HepG2 (cell line): ENCODE measurements around the gene PAPSS2. TPM values are rescaled to one million over a fixed set of nuclear protein-coding genes. Genes with fewer than 3 reads are reported as not detected.

Experiments
- ATAC-seq: fragments of 200-7000 bp; cut with Tn5 transposase; 3 replicates; pipeline ENCODE4 v1.9.1; 2020; ENCODE audit warnings: mild to moderate bottlenecking, moderate library complexity
- BruUV-seq: library from RNA; stranded (reverse); fragments of 400-500 nt; replicated peaks from 2 replicates; lab custom pipeline; 2021; lab: Mats Ljungman, UMichigan
- CTCF ChIA-PET: fragments of 300-600 bp; formaldehyde crosslinking; extraction: SDS; loops from one replicate; lab custom pipeline; 2021; ENCODE audit warnings: low total read pairs, inconsistent platforms, low intra/inter-chr PET ratio; lab: Yijun Ruan, JAX
- POLR2A ChIA-PET: fragments of 350-600 bp; sonication (Branson Sonifier 250); formaldehyde crosslinking; loops from one replicate; lab custom pipeline; 2020; ENCODE audit warnings: antibody characterized with exemption, inconsistent platforms; lab: Yijun Ruan, JAX
- DNase-seq: peaks from one replicate; pipeline ENCODE4 v3.0.0-alpha.2; 2015; ENCODE audit warnings: low spot score
- FAIRE-seq: peaks from 3 replicates; lab custom pipeline; 2011; peaks lifted over from hg19 to GRCh38; lab: Jason Lieb, UNC
- H2AFZ ChIP-seq: one replicate; pipeline ENCODE4 v1.6.1; 2011; ENCODE audit warnings: low read length, inconsistent platforms
- H3K27ac ChIP-seq: fragments of 300-600 bp; 3 replicates; pipeline ENCODE4 v1.8.0; 2011; ENCODE audit warnings: mixed run types, mild to moderate bottlenecking, mixed read lengths, low read length, inconsistent platforms; ENCODE audit not compliant: insufficient read depth; ENCODE audit errors: extremely low read length
- H3K27me3 ChIP-seq, 2 experiments: fragments of 200-600 bp in 1 of 2; 2 replicates in 1 of 2; 3 replicates in 1 of 2; pipeline versions ENCODE4 v1.6.0 to v1.8.0; 2011; ENCODE audit warnings: low read length in 2 of 2, mild to moderate bottlenecking in 2 of 2, moderate library complexity in 2 of 2, inconsistent platforms in 1 of 2; ENCODE audit not compliant: insufficient read depth in 2 of 2, control insufficient read depth in 1 of 2
- H3K36me3 ChIP-seq, 2 experiments: fragments of 200-600 bp in 1 of 2; replicated peaks in 1 of 2; 2 replicates in 1 of 2; 3 replicates in 1 of 2; pipeline versions ENCODE4 v1.5.1 to v1.8.0; 2011; ENCODE audit warnings: low read length in 2 of 2, inconsistent platforms in 1 of 2; ENCODE audit not compliant: insufficient read depth in 2 of 2, control insufficient read depth in 1 of 2
- H3K4me1 ChIP-seq: 2 replicates; pipeline ENCODE4 v1.5.1; 2012; ENCODE audit warnings: low read length, inconsistent platforms; ENCODE audit not compliant: insufficient read depth
- H3K4me2 ChIP-seq: 2 replicates; pipeline ENCODE4 v1.6.0; 2011; ENCODE audit warnings: low read depth, low read length, inconsistent platforms
- H3K4me3 ChIP-seq, 3 experiments: fragments of 200-600 bp in 1 of 3; sonication (generic), shearing (Covaris generic) in 1 of 3; replicated peaks in 1 of 3; 2 replicates each; pipeline ENCODE4 v1.5.1; 2011 to 2016; ENCODE audit warnings: low read length in 3 of 3, inconsistent platforms in 2 of 3, low read depth in 2 of 3, mild to moderate bottlenecking in 2 of 3, control low read depth in 1 of 3, mixed read lengths in 1 of 3; ENCODE audit not compliant: insufficient read depth in 1 of 3
- H3K79me2 ChIP-seq: one replicate; pipeline ENCODE4 v1.6.1; 2011; ENCODE audit warnings: low read length, inconsistent platforms; ENCODE audit not compliant: insufficient read depth
- H3K9ac ChIP-seq: 2 replicates; pipeline ENCODE4 v1.6.0; 2011; ENCODE audit warnings: mild to moderate bottlenecking, low read depth, low read length, inconsistent platforms; ENCODE audit not compliant: insufficient read depth
- H3K9me3 ChIP-seq: 2 replicates; pipeline ENCODE4 v1.5.1; 2012; ENCODE audit warnings: mild to moderate bottlenecking, low read length
- H4K20me1 ChIP-seq: 2 replicates; pipeline ENCODE4 v1.6.0; 2011; ENCODE audit warnings: inconsistent platforms, mild to moderate bottlenecking, low read length, moderate library complexity; ENCODE audit not compliant: insufficient read depth
- CCAR2 ChIP-seq: fragments of 200-400 bp; formaldehyde crosslinking; optimal IDR thresholded peaks from 2 replicates; pipeline ENCODE3; 2018; ENCODE audit warnings: low read depth, mild to moderate bottlenecking, low read length, moderate library complexity
- CHD4 ChIP-seq: fragments of 200-600 bp; sonication (generic); IDR thresholded peaks from 2 replicates; pipeline ENCODE4 v1.7.0; 2017; ENCODE audit warnings: mild to moderate bottlenecking, low read length, borderline replicate concordance
- MTA1 ChIP-seq: sonication (generic); formaldehyde crosslinking; IDR thresholded peaks from 2 replicates; pipeline ENCODE4 v1.4.0; 2020; ENCODE audit warnings: missing genetic modification reagents, mild to moderate bottlenecking, borderline replicate concordance
- PAX8 ChIP-seq: sonication (generic); formaldehyde crosslinking; IDR thresholded peaks from 2 replicates; pipeline ENCODE4 v1.8.0; 2022; ENCODE audit warnings: mild to moderate bottlenecking, missing genetic modification reagents, borderline replicate concordance
- PHF21A ChIP-seq: sonication (generic); formaldehyde crosslinking; IDR thresholded peaks from 2 replicates; pipeline ENCODE4 v1.5.0; 2020; ENCODE audit warnings: mild to moderate bottlenecking, missing genetic modification reagents
- RBM22 ChIP-seq: fragments of 200-400 bp; formaldehyde crosslinking; optimal IDR thresholded peaks from 2 replicates; pipeline ENCODE3; 2017; ENCODE audit warnings: mild to moderate bottlenecking, low read length, moderate library complexity
- RFXANK ChIP-seq: IDR thresholded peaks from 2 replicates; pipeline ENCODE4 v1.6.1; 2016
- SALL1 ChIP-seq: sonication (generic); formaldehyde crosslinking; IDR thresholded peaks from 2 replicates; pipeline ENCODE4 v1.8.0; 2022; ENCODE audit warnings: mild to moderate bottlenecking, missing genetic modification reagents
- SNRNP70 ChIP-seq: fragments of 200-400 bp; formaldehyde crosslinking; IDR thresholded peaks from 2 replicates; pipeline ENCODE4 v1.6.1; 2017; ENCODE audit warnings: mild to moderate bottlenecking, low read depth, low read length, moderate library complexity
- TCF7L2 ChIP-seq: IDR thresholded peaks from 2 replicates; pipeline ENCODE4 v1.6.1; 2011; ENCODE audit warnings: mild to moderate bottlenecking, low read depth, low read length, moderate library complexity
- ZNF3 ChIP-seq: IDR thresholded peaks from 2 replicates; pipeline ENCODE4 v1.7.0; 2017; ENCODE audit warnings: inconsistent platforms
- ZNF446 ChIP-seq: sonication (generic); formaldehyde crosslinking; IDR thresholded peaks from 2 replicates; pipeline ENCODE4 v1.5.0; 2020; ENCODE audit warnings: mild to moderate bottlenecking, missing genetic modification reagents
- ZNF496 ChIP-seq: sonication (generic); formaldehyde crosslinking; IDR thresholded peaks from 2 replicates; pipeline ENCODE4 v1.8.1; 2023; ENCODE audit warnings: mild to moderate bottlenecking, moderate library complexity, missing genetic modification reagents; ENCODE audit not compliant: insufficient replicate concordance
- ZNF510 ChIP-seq: sonication (generic); formaldehyde crosslinking; IDR thresholded peaks from 2 replicates; pipeline ENCODE4 v1.4.0; 2020; ENCODE audit warnings: low read depth, mild to moderate bottlenecking, missing genetic modification reagents
- ZNF629 ChIP-seq: sonication (generic); formaldehyde crosslinking; conservative IDR thresholded peaks from 2 replicates; pipeline ENCODE4 v1.5.0; 2020; ENCODE audit warnings: missing genetic modification reagents
- WGBS: methylation state at CpG from one replicate; pipeline ENCODE4 v1.1.6; 2017; ENCODE audit warnings: low lambda C conversion rate; 5-methylcytosine and 5-hydroxymethylcytosine counted together
- in situ Hi-C: cut with HindIII; loops from 2 replicates; pipeline ENCODE4 v1.10.0; 2017; ENCODE audit warnings: low pct_unique_long_range_greater_than_20kb; ENCODE audit not compliant: extremely low pct_ligation_motif_present
- intact Hi-C: fragments of 100-400 bp; cut with micrococcal nuclease; formaldehyde crosslinking; loops from one replicate; pipeline ENCODE4 v1.10.0; 2022; ENCODE audit not compliant: unreplicated experiment
- polyA plus RNA-seq, 8 experiments: library from polyadenylated mRNA; depleted of rRNA in 3 of 8; stranded (reverse) in 7 of 8; unstranded in 1 of 8; fragments of >200 nt; fragmentation: Illumina TruSeq in 4 of 8; extraction: Trizol in 4 of 8; gene quantifications; 2 replicates each; pipeline versions ENCODE4 v1.2.1 to v1.2.3, GENCODE V29; 2011 to 2016; ENCODE audit warnings: low read depth in 4 of 8, missing spikeins in 1 of 8, mixed read lengths in 1 of 8; ENCODE audit not compliant: insufficient read depth in 1 of 8
- total RNA-seq, 5 experiments: library from RNA; depleted of rRNA; stranded (reverse); fragments of >200 nt; fragmentation: Illumina TruSeq; extraction: Trizol; gene quantifications; 2 replicates each; pipeline ENCODE4 v1.2.3, GENCODE V29; 2016; ENCODE audit warnings: low read depth in 1 of 5
- TF ChIP-seq, protein P1 (sequence below): IDR thresholded peaks from 2 replicates; pipeline ENCODE4 v1.6.1; 2016; ENCODE audit warnings: low read depth, control low read depth
- TF ChIP-seq, protein P2 (sequence below): sonication (generic); formaldehyde crosslinking; IDR thresholded peaks from 2 replicates; pipeline ENCODE4 v1.4.0; 2020; ENCODE audit warnings: missing genetic modification reagents, mild to moderate bottlenecking, borderline replicate concordance
- TF ChIP-seq, protein P3 (sequence below): sonication (generic); formaldehyde crosslinking; IDR thresholded peaks from 2 replicates; pipeline ENCODE4 v1.5.0; 2020; ENCODE audit warnings: mild to moderate bottlenecking, missing genetic modification reagents

PAPSS2 gene
- total and polyA plus RNA-seq, 2 of the 13 experiments (the other 11 are each of a cell fraction or from before 2014, with no cell fraction given) = 0.11 to 0.12 TPM

DNA sequence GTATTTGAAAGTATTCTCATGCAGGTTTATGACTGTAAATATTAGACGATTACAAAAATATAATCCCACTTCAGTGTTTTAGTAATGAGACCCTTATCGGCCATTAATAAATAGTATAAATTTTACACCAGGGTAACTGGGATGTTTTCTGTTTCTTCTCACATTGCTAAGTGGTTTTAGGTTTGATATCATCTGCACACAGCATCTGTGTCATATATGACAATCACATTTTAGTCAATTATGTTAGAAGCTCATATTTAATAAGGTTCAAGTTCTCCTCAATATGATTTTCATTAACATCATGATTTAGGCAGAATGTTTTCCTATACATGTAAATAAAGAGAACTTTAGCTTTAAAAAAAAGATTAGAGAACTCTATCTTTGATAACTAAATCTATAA lies 91.6 kb downstream of the PAPSS2 start (continued):
- no peak for TF ChIP-seq ZNF510 (CRISPR knock-in tag)
- TF ChIP-seq RBM22 = no peak
- TF ChIP-seq ZNF496 (CRISPR knock-in tag) = no peak

DNA sequence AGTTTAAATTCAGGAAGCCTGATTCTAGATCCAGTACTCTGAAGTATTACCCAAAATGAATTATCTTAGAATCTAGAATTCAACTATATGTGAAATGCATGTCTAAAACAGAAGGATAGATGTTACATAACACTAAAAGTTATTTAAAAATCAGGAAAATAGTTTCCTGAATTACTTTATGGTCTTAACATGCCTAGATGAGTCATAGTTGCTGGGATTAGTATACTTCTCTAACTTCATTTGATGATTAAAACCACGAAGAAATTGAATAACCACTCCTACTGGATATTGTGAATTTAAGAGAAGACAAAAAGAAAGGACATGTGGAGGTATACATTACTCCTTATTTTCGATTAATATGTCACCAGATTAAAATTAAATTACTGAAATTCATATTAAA lies 92.9 kb downstream of the PAPSS2 start:
- Histone ChIP-seq H3K27ac (no peak overlapping the region), H2AFZ (no peak overlapping the region), H3K4me3 (no peak overlapping the region), H3K27me3 (no peaks in the 10 kb centered on the region; a peak in 1 of 5 replicates), H4K20me1 (no peaks in the 10 kb centered on the region), H3K4me1 (0 out of 2 replicates have a peak, but pooled peaks cover 5% of the 10 kb centered on the region), H3K9ac (no peak overlapping the region), H3K9me3 (no peaks in the 10 kb centered on the region), H3K79me2 (no peaks in the 10 kb centered on the region), H3K4me2 (no peak overlapping the region), H3K36me3 (peaks cover 3 to 16% of the 10 kb centered on the region in 2 experiments; a peak in 3 of 5 replicates)
- DNase-seq (no peak), FAIRE-seq (no peak), ATAC-seq (no peak)
- intact Hi-C loops (no loop called here), in situ Hi-C loops (no loop called here)
- BruUV-seq = no TSS peak
- CTCF ChIA-PET = no interaction called here
- POLR2A ChIA-PET = no interaction called here
- 95% methylated on average over 2 of the region's 2 CpGs for WGBS
- TF ChIP-seq RBM22 (no peak), MTA1 (no peak), RFXANK (CRISPR knock-in tag) (no peak), ZNF3 (CRISPR knock-in tag) (no peak), PAX8 (CRISPR knock-in tag) (no peak), TCF7L2 (no peak), CCAR2 (no peak), CHD4 (no peak), ZNF629 (CRISPR knock-in tag) (no peak), SNRNP70 (no peak), ZNF446 (CRISPR knock-in tag) (no peak), SALL1 (no peak), PHF21A (CRISPR knock-in tag) (no peak)
- TF ChIP-seq, protein P1, sequence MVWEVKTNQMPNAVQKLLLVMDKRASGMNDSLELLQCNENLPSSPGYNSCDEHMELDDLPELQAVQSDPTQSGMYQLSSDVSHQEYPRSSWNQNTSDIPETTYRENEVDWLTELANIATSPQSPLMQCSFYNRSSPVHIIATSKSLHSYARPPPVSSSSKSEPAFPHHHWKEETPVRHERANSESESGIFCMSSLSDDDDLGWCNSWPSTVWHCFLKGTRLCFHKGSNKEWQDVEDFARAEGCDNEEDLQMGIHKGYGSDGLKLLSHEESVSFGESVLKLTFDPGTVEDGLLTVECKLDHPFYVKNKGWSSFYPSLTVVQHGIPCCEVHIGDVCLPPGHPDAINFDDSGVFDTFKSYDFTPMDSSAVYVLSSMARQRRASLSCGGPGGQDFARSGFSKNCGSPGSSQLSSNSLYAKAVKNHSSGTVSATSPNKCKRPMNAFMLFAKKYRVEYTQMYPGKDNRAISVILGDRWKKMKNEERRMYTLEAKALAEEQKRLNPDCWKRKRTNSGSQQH (CRISPR knock-in tag) = no peak
- TF ChIP-seq, protein P2, sequence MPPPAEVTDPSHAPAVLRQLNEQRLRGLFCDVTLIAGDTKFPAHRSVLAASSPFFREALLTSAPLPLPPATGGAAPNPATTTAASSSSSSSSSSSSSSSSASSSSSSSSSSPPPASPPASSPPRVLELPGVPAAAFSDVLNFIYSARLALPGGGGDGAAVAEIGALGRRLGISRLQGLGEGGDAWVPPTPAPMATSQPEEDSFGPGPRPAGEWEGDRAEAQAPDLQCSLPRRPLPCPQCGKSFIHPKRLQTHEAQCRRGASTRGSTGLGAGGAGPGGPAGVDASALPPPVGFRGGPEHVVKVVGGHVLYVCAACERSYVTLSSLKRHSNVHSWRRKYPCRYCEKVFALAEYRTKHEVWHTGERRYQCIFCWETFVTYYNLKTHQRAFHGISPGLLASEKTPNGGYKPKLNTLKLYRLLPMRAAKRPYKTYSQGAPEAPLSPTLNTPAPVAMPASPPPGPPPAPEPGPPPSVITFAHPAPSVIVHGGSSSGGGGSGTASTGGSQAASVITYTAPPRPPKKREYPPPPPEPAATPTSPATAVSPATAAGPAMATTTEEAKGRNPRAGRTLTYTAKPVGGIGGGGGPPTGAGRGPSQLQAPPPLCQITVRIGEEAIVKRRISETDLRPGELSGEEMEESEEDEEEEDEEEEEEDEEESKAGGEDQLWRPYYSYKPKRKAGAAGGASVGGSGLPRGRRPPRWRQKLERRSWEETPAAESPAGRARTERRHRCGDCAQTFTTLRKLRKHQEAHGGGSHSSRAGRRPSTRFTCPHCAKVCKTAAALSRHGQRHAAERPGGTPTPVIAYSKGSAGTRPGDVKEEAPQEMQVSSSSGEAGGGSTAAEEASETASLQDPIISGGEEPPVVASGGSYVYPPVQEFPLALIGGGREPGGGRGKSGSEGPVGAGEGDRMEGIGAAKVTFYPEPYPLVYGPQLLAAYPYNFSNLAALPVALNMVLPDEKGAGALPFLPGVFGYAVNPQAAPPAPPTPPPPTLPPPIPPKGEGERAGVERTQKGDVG (CRISPR knock-in tag) = no peak
- TF ChIP-seq, protein P3, sequence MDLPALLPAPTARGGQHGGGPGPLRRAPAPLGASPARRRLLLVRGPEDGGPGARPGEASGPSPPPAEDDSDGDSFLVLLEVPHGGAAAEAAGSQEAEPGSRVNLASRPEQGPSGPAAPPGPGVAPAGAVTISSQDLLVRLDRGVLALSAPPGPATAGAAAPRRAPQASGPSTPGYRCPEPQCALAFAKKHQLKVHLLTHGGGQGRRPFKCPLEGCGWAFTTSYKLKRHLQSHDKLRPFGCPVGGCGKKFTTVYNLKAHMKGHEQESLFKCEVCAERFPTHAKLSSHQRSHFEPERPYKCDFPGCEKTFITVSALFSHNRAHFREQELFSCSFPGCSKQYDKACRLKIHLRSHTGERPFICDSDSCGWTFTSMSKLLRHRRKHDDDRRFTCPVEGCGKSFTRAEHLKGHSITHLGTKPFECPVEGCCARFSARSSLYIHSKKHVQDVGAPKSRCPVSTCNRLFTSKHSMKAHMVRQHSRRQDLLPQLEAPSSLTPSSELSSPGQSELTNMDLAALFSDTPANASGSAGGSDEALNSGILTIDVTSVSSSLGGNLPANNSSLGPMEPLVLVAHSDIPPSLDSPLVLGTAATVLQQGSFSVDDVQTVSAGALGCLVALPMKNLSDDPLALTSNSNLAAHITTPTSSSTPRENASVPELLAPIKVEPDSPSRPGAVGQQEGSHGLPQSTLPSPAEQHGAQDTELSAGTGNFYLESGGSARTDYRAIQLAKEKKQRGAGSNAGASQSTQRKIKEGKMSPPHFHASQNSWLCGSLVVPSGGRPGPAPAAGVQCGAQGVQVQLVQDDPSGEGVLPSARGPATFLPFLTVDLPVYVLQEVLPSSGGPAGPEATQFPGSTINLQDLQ (CRISPR knock-in tag) = no peak
